ENCODE measurements around the gene GGT1. TPM values are rescaled to one million over a fixed set of nuclear protein-coding genes. Genes with fewer than 3 reads are reported as not detected.

The GGT1 gene
- polyA plus RNA-seq, 1 of the 3 experiments (the other 2 are of a cell fraction), result 1.6 TPM

DNA sequence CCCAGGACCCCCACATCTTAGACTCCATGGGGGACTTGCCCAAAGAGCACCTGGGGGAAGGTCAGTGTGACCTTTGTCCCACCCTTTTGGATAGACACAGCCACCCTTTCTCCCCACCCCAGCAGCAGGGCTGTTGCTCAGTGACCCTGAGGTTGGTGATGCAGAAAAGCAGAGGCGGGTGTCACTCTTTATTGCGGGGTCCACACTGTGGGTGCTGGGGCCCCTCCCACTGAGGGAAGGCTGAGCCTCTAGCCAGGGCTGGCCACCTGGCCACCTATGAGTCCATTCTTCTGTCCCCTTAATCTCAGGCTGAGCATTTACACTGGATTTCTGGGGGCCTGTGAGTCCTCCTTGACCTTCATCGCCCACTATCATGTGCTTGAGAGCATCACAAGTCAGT is 17.5 kb upstream of the GGT1 start:
- 100% methylated on average over 3 of the region's 3 CpGs for WGBS (ENCODE audit: low lambda C conversion rate)
- CTCF ChIA-PET, result no interaction called here
- H3K9me3 ChIP-seq, result no peaks in the 10 kb centered on the region

DNA sequence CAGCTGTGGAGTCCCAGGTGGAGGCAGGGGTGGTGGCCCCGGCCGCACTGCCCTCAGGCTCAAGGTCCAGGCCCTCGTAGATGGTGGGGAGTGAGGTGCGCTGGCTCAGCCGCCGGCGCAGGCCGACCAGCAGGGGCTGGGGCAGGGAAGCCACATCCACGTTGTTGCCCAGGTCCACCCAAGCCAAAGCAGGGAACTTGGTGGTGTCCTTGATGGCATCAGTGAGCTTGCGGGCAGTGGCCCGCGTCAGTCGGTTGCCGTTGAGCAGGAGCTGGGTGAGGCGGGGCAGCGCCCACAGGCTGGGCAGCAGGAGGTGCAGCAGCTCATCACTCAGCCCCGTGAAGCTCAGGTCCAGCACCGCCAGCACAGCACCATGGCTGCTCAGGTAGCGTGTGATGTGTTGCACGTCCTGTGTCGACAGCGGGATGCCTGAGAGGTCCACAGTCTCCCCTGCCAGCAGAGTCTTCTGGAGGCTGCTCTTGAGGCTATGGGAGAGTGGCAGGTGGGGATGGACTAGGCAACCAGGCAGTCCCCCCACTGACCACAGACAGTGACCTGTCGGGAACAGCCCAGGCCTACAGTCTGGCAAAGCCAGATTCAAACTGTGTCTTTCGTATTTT is 17.0 kb upstream of the GGT1 start:
- Histone ChIP-seq H3K4me1 (ENCODE audit: control insufficient read depth in 1 of 2, insufficient read depth in 2 of 2, low read depth in 1 of 2, low read length in 1 of 2) (peaks cover 10 to 42% of the 10 kb centered on the region in 2 experiments; a peak in 2 of 4 replicates), H3K9ac (no peak overlapping the region), H3K27ac (ENCODE audit: low read depth in 2 of 2, low read length in 1 of 2) (no peak overlapping the region), H3K9me3 (no peaks in the 10 kb centered on the region), H3K79me2 (ENCODE audit: insufficient read depth) (no peaks in the 10 kb centered on the region), H3K36me3 (replicated peaks in 1 of 2; ENCODE audit: control insufficient read depth in 1 of 2, insufficient read depth in 2 of 2, low read length in 1 of 2) (peaks cover 0 to 21% of the 10 kb centered on the region in 2 experiments), H2AFZ (ENCODE audit: low read depth) (no peak overlapping the region), H3F3A (replicated peaks; ENCODE audit: insufficient read depth) (no peaks in the 10 kb centered on the region), H3K27me3 (ENCODE audit: insufficient read depth) (no peaks in the 10 kb centered on the region), H3K9me2 (no peaks in the 10 kb centered on the region), H3K4me2 (no peak overlapping the region), H3K4me3 (ENCODE audit: low read depth in 2 of 2, low read length in 1 of 2) (no peak overlapping the region), H4K20me1 (ENCODE audit: insufficient read depth) (no peaks in the 10 kb centered on the region)
- POLR2A ChIA-PET, result no interaction called here
- no peak for DNase-seq
- WGBS (ENCODE audit: low lambda C conversion rate), result 100% methylated on average over 2 of the region's 24 CpGs
- CTCF ChIA-PET, result no interaction called here
- TF ChIP-seq, protein P1, sequence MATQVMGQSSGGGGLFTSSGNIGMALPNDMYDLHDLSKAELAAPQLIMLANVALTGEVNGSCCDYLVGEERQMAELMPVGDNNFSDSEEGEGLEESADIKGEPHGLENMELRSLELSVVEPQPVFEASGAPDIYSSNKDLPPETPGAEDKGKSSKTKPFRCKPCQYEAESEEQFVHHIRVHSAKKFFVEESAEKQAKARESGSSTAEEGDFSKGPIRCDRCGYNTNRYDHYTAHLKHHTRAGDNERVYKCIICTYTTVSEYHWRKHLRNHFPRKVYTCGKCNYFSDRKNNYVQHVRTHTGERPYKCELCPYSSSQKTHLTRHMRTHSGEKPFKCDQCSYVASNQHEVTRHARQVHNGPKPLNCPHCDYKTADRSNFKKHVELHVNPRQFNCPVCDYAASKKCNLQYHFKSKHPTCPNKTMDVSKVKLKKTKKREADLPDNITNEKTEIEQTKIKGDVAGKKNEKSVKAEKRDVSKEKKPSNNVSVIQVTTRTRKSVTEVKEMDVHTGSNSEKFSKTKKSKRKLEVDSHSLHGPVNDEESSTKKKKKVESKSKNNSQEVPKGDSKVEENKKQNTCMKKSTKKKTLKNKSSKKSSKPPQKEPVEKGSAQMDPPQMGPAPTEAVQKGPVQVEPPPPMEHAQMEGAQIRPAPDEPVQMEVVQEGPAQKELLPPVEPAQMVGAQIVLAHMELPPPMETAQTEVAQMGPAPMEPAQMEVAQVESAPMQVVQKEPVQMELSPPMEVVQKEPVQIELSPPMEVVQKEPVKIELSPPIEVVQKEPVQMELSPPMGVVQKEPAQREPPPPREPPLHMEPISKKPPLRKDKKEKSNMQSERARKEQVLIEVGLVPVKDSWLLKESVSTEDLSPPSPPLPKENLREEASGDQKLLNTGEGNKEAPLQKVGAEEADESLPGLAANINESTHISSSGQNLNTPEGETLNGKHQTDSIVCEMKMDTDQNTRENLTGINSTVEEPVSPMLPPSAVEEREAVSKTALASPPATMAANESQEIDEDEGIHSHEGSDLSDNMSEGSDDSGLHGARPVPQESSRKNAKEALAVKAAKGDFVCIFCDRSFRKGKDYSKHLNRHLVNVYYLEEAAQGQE (IDR thresholded peaks at IDR 0.05; ENCODE audit: low read depth, low read length), result no peak
- TF ChIP-seq GABPA (IDR thresholded peaks at IDR 0.05; ENCODE audit: low read depth), result no peak
- TF ChIP-seq TEAD4 (IDR thresholded peaks at IDR 0.05; ENCODE audit: borderline replicate concordance, insufficient read depth), result no peak
- TF ChIP-seq, protein P2, sequence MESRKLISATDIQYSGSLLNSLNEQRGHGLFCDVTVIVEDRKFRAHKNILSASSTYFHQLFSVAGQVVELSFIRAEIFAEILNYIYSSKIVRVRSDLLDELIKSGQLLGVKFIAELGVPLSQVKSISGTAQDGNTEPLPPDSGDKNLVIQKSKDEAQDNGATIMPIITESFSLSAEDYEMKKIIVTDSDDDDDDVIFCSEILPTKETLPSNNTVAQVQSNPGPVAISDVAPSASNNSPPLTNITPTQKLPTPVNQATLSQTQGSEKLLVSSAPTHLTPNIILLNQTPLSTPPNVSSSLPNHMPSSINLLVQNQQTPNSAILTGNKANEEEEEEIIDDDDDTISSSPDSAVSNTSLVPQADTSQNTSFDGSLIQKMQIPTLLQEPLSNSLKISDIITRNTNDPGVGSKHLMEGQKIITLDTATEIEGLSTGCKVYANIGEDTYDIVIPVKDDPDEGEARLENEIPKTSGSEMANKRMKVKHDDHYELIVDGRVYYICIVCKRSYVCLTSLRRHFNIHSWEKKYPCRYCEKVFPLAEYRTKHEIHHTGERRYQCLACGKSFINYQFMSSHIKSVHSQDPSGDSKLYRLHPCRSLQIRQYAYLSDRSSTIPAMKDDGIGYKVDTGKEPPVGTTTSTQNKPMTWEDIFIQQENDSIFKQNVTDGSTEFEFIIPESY (IDR thresholded peaks at IDR 0.05; ENCODE audit: borderline replicate concordance, low read depth), result no peak
- no peak for TF ChIP-seq YY1 (IDR thresholded peaks at IDR 0.05; ENCODE audit: low read depth)
- TF ChIP-seq, protein P3, sequence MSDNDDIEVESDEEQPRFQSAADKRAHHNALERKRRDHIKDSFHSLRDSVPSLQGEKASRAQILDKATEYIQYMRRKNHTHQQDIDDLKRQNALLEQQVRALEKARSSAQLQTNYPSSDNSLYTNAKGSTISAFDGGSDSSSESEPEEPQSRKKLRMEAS (IDR thresholded peaks at IDR 0.05; ENCODE audit: low read depth), result no peak
- no peak for TF ChIP-seq RXRA (IDR thresholded peaks at IDR 0.05; ENCODE audit: borderline replicate concordance, low read depth)
- TF ChIP-seq TCF12 (IDR thresholded peaks at IDR 0.05), result no peak
- TF ChIP-seq EP300 (IDR thresholded peaks at IDR 0.05; ENCODE audit: borderline replicate concordance in 1 of 2, low read depth in 1 of 2, low read length in 1 of 2), result no peak
- no peak for TF ChIP-seq RCOR1 (IDR thresholded peaks at IDR 0.05; ENCODE audit: low read length)
- TF ChIP-seq, protein P4, sequence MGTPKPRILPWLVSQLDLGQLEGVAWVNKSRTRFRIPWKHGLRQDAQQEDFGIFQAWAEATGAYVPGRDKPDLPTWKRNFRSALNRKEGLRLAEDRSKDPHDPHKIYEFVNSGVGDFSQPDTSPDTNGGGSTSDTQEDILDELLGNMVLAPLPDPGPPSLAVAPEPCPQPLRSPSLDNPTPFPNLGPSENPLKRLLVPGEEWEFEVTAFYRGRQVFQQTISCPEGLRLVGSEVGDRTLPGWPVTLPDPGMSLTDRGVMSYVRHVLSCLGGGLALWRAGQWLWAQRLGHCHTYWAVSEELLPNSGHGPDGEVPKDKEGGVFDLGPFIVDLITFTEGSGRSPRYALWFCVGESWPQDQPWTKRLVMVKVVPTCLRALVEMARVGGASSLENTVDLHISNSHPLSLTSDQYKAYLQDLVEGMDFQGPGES (IDR thresholded peaks at IDR 0.05; ENCODE audit: low read depth, low read length), result no peak
- TF ChIP-seq ELF1 (IDR thresholded peaks at IDR 0.05), result no peak
- TF ChIP-seq, protein P5, sequence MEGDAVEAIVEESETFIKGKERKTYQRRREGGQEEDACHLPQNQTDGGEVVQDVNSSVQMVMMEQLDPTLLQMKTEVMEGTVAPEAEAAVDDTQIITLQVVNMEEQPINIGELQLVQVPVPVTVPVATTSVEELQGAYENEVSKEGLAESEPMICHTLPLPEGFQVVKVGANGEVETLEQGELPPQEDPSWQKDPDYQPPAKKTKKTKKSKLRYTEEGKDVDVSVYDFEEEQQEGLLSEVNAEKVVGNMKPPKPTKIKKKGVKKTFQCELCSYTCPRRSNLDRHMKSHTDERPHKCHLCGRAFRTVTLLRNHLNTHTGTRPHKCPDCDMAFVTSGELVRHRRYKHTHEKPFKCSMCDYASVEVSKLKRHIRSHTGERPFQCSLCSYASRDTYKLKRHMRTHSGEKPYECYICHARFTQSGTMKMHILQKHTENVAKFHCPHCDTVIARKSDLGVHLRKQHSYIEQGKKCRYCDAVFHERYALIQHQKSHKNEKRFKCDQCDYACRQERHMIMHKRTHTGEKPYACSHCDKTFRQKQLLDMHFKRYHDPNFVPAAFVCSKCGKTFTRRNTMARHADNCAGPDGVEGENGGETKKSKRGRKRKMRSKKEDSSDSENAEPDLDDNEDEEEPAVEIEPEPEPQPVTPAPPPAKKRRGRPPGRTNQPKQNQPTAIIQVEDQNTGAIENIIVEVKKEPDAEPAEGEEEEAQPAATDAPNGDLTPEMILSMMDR (IDR thresholded peaks at IDR 0.05), result no peak
- TF ChIP-seq RFX5 (IDR thresholded peaks at IDR 0.05; ENCODE audit: low read length), result no peak

More for the DNA sequence above, 17.5 kb upstream of the GGT1 start:
- TF ChIP-seq, protein P6, sequence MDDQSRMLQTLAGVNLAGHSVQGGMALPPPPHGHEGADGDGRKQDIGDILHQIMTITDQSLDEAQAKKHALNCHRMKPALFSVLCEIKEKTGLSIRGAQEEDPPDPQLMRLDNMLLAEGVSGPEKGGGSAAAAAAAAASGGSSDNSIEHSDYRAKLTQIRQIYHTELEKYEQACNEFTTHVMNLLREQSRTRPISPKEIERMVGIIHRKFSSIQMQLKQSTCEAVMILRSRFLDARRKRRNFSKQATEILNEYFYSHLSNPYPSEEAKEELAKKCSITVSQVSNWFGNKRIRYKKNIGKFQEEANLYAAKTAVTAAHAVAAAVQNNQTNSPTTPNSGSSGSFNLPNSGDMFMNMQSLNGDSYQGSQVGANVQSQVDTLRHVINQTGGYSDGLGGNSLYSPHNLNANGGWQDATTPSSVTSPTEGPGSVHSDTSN (IDR thresholded peaks at IDR 0.05), result no peak
- TF ChIP-seq RAD21 (IDR thresholded peaks at IDR 0.05; ENCODE audit: low read length) (no peak), TEAD4 (IDR thresholded peaks at IDR 0.05; ENCODE audit: borderline replicate concordance, insufficient read depth) (no peak), NFIC (IDR thresholded peaks at IDR 0.05; ENCODE audit: borderline replicate concordance) (no peak), EP300 (IDR thresholded peaks at IDR 0.05; ENCODE audit: borderline replicate concordance in 1 of 2, low read depth in 1 of 2, low read length in 1 of 2) (no peak)
- DNase-seq, result no peak
- H4K20me1 ChIP-seq (ENCODE audit: insufficient read depth), result no peaks in the 10 kb centered on the region
- H2AFZ ChIP-seq (ENCODE audit: low read depth), result no peak overlapping the region
- peaks cover 10 to 42% of the 10 kb centered on the region in 2 experiments; a peak in 2 of 4 replicates for H3K4me1 ChIP-seq (ENCODE audit: control insufficient read depth in 1 of 2, insufficient read depth in 2 of 2, low read depth in 1 of 2, low read length in 1 of 2)
- POLR2A ChIA-PET, result no interaction called here
- H3F3A ChIP-seq (replicated peaks; ENCODE audit: insufficient read depth), result peaks cover 3% of the 10 kb centered on the region
- no peak overlapping the region for H3K4me2 ChIP-seq
- H3K9ac ChIP-seq, result no peak overlapping the region
- H3K36me3 ChIP-seq (replicated peaks in 1 of 2; ENCODE audit: control insufficient read depth in 1 of 2, insufficient read depth in 2 of 2, low read length in 1 of 2), result peaks cover 0 to 21% of the 10 kb centered on the region in 2 experiments
- no peaks in the 10 kb centered on the region for H3K27me3 ChIP-seq (ENCODE audit: insufficient read depth)
- no peaks in the 10 kb centered on the region for H3K9me2 ChIP-seq
- H3K79me2 ChIP-seq (ENCODE audit: insufficient read depth), result no peaks in the 10 kb centered on the region
- H3K4me3 ChIP-seq (ENCODE audit: low read depth in 2 of 2, low read length in 1 of 2), result no peak overlapping the region
- no peak overlapping the region for H3K27ac ChIP-seq (ENCODE audit: low read depth in 2 of 2, low read length in 1 of 2)

Measured in SK-N-SH (cell line).